ENCODE results near the gene SNAP25.

DNA sequence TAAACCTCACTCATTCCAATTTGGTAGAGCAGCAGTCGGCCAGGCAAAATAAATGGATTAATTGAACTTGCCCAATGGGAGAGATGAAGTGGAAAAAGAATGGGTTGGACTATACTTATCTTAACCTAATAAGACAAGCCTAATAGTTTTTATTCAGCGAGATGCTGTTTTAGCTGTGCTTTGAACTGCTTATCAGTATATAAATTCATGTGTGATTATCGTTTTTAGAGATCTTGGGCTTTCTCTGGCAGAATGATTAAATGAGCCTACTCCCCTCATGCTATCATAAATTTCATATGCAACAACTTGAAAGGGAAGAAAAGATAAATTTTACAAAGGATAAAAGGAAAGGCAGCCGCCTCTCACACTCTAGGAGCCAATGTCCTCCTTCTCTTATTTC lies 59.8 kb downstream of the SNAP25 start:
- TF ChIP-seq POLR2A (IDR thresholded peaks at IDR 0.05; ENCODE audit: low read length) = no peak
- TF ChIP-seq GATA1 (IDR thresholded peaks at IDR 0.05; ENCODE audit: low read depth, low read length) = no peak

Measured in erythroblast (primary cell).